Measurements from ENCODE around the gene HLX.

HLX gene

GRCh38 chr1:220896092-220896491 lies 16.8 kb downstream of the HLX start:
- DNase-seq (ENCODE audit: low spot score): no peak

- DNase-seq (ENCODE audit: low spot score): no peak
Measured at GRCh38 chr1:220900842-220901241, 21.6 kb downstream of the HLX start.

DNA sequence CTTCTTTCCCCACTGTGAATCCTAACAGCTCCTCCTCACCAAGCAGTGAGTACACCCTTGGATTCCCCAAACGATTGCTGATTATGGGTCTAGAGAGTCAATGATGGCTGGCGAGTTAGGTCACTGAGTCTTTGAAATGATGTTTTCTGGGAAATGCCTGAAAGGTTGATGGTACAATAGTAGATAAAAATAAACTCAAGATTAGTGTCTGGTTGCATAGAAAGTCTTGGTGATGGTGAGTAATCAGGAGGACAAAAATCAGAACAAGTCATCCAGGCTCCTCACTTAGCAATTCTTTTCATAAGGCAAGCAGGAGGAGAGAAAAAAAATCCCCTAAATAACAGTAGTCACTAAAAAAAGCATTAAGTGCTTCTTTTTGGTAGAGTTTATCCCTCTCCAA lies 22.6 kb downstream of the HLX start:
- DNase-seq (ENCODE audit: low spot score): no peak

DNA sequence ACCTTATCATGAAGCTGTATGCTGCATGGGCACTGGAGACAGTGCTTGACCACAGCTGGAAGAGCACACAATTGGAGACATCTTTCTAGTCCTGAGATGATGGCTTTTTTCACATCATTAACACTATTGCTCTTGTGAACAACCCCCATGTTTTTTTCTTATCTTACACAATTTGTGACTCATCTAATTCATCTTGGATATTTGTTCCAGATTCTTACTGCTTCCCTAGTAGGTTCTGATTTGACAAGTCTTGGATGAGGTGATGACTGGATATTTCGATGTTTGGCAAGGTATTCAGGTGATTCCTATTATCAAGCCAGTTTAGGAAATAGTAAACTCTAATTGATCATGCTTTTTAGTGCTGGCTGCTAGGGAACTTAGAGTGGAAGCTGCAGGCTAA lies 23.7 kb downstream of the HLX start:
- no peak for DNase-seq (ENCODE audit: low spot score)

GRCh38 chr1:220904876-220905275 lies 25.6 kb downstream of the HLX start:
- DNase-seq (ENCODE audit: low spot score): no peak

- no peak for DNase-seq (ENCODE audit: low spot score)
Measured at GRCh38 chr1:220905650-220906560, 26.7 kb downstream of the HLX start.

DNA sequence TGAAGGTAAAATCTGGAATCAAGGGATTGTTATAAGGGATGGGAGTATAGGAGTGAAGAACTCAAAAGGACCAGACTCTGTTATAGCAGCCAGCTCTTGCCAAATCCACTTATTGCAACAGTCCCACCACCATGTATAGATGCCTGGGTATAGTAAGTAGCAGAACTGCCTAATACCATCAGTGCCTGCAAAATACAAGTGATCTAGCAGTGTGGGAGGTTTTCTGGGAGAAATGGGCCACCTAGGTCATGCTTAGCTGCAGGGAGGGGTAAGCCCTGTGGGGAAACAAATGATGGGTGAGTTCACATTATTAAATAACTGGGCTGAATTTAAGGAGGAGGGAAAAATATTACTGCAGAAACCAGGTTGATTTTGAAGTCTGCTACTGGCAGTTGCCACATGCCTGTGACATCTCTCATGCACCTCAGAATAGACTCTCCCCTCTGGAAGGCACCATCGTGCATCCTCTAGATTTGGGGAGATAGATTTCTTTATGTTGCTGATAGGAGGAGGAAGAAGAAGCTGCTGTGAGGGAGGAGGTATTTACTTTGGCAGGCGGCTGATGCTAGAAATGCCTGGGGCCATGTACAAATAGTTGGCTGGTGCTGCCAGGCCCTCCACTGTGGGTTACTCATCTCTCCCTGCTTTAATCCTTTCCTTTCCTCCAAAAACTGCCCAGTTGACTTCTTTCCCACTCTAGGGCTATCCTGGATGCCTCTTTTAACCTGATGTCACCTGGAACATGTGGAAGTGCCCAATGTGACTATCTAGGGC lies 27.5 kb downstream of the HLX start:
- no peak for DNase-seq (ENCODE audit: low spot score)

- DNase-seq (ENCODE audit: low spot score): no peak
Measured at GRCh38 chr1:220908757-220909156, 29.5 kb downstream of the HLX start.

- DNase-seq (ENCODE audit: low spot score): no peak
Measured at GRCh38 chr1:220910021-220910420, 30.8 kb downstream of the HLX start.

- DNase-seq (ENCODE audit: low spot score): no peak
Measured at GRCh38 chr1:220914283-220915116, 35.3 kb downstream of the HLX start.

GRCh38 chr1:220915117-220915440 lies 35.8 kb downstream of the HLX start:
- DNase-seq (ENCODE audit: low spot score): no peak

GRCh38 chr1:220915954-220916353 lies 36.7 kb downstream of the HLX start:
- DNase-seq (ENCODE audit: low spot score): no peak

DNA sequence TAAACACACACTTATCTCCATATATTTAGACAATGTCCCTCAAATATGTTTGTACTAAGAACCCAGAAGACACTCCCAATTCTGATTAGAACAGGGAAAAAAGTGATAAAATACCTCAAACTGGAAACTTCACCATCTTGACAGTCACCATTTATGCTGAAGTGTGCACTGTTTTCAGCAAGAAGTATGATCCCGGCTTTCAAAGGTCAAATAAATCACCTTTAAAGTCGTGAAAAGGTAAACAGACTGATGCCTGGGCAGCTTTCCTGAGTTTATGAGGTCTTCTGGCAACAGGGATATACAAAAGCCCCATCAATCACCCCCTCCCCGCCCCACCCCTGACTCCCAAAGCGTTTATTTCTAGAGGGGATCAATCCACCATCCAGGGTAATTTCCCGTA lies 37.9 kb downstream of the HLX start:
- no peak for DNase-seq (ENCODE audit: low spot score)

DNA sequence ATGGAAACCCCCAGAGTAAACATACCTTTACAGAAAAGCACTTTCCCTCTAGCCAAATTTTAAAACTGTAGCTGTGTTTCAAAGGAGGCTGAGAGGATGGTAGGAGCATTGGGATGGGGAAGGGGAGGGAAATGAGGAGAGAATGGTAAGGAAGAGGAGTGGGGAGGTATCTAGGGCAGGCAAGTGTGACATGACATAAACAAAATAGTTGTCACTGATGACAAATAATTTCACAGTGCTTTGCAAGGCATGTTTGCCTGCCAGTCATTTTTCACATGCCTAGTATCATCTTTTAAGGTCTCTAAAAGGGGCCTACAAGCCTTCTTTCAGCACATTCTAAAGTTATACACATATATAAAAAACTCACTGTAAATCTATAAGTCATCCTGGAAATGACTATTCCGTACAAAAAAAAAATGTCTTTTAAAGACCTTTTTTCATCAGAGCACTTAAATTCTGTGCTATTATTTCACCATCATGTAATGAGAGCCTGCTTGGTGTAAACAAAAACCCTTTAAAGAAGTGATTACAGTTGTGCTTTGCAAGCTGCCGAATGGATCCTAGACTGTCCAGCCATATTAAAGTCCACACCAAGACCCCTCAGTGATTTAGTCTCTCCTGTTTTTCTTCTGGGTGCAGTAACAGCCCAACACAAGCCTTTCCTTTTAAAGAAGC lies 38.4 kb downstream of the HLX start:
- DNase-seq (ENCODE audit: low spot score): no peak

DNA sequence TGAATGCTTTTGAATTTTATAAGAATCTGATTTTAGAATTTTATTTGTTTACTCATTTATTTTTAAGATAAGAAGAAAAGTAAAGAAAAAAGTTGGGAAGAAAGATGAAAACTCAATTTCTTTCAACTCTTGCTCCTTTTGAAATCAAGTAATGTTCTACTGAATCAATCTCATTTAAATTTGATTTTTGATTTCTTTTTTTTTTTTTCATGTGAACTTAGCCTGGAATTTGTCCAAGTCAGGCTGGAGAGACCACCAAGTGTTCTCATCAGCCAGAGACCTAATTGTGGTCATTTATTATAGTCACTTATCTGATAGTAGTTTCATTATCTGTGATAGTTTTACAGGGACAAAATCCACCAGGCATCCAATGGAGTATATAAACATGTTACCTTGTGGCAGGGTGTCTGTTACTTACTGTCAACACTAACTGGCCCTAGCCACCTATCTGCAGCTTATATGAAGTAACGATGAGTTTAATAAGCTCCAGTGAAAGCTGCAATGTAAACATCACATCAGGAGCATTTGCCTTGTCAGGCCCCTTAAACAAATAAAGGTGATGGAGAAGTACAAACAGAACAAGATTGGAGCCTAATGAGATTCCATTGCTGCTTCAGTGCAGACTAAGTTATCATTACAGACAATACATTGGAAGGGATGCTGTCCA lies 39.2 kb downstream of the HLX start:
- DNase-seq (ENCODE audit: low spot score): no peak

DNA sequence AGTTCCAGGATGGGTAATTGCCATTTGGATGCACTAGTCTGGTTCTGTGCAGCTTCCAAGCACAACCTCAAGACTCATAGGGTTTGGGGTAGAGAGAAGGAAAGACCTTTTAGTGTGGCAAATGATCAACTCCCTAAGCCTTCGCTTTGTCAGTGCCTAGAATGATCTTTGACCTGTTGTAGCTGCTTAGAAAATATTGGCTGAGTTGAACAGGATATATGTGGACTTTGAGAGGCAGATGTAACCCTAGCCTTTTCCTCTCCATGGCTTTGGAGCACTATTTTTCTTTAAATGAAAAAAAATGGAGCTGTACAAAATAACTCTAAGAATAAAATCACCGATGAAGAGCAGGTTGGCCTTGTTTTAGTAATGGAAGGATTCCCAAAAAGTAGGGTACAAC lies 41.7 kb downstream of the HLX start:
- DNase-seq (ENCODE audit: low spot score): no peak

DNA sequence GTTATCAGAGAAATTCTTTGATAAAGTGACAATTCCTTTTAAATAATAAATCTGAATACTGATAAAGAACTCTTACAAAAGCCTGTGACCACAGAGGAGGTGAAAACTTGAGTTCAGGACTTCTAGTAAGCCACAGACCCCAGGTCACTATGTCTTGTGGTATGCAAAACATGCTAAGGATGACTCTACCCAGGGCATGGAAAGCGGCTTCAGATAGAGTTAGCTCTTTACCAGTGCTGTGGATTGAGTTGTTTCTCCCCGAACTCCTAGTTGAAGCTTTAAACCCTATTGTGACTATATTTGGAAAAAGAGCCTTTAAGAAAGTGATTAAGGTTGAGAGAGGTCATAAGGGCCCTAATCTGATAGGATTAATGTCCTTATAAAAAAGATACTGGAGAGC lies 42.3 kb downstream of the HLX start:
- no peak for DNase-seq (ENCODE audit: low spot score)

DNA sequence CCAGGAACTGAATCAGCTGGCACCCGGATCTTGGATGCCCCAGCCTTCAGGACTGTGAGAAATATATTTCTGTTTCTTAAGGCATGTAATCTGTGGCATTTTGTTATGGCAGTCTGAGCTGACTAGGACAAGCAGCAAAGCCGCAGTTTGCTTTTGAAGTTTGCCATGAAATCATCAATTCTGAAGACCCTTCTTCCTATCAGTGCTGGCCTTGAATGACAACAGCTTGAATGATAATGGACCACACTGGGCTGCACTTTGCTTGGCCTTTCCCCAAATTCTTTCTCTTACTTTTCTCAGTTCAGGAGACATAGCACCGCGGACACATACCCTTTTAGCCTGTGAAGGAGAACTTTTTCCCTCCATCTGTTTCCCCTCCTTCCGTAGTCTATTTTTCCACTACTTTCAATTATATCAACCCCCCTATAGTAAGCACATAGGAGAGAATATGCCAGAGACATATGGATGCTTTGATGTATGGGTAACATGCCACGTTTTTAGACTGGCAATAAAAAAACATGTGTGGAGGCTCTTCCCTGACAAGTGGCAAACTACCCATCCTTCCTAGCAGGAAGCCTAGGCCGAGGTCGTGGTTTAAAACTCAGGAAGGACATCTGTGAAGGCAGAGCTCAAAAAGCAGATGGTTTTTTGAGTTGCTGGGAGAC lies 42.9 kb downstream of the HLX start:
- DNase-seq (ENCODE audit: low spot score): no peak

GRCh38 chr1:220922951-220923350 lies 43.7 kb downstream of the HLX start:
- no peak for DNase-seq (ENCODE audit: low spot score)

DNA sequence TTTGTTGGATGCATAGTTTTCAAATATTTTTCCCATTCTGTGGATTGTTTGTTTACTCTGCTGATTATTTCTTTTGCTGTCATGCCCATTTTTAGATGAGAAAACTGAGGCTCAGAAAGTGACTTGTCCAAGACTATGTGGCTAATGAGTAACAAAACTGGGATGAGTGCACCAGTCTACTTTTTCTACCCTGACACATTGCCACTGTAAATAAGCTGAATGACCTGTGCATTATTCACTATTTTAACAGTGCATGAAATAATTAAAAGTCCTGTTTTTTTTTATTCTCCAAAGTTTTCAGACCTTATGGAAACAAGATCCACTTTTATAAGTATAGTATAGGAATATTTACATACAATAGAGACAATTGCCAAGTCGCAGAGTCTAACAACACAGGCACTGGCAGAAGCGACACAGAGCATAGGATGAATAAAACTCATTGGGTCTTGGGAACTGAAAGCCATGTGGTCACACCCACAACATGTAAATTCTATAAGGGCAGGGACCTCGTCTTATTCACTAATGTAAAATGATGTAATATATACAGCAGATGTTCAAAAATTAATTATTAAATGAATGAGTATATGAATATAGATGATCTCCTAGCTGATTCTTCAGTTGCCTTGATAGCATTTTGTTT lies 45.2 kb downstream of the HLX start:
- no peak for DNase-seq (ENCODE audit: low spot score)

Measured in LoVo (cell line).